HG02884 (cell line): ENCODE measurements around the gene C11orf98.

Experiments
- ATAC-seq: cut with Tn5 transposase; IDR thresholded peaks from one replicate; pipeline ENCODE4 v1.9.1; 2021; ENCODE audit warnings: mild to moderate bottlenecking, moderate library complexity; ENCODE audit not compliant: unreplicated experiment

The C11orf98 gene

GRCh38 chr11:62614275-62614674 is 50.7 kb downstream of the C11orf98 start:
- ATAC-seq, result no peak

- ATAC-seq, result no peak
Observed at GRCh38 chr11:62613291-62613778, 51.7 kb downstream of the C11orf98 start.
